ENCODE data around the gene MARF1.
"Not testable (repeated sequence)": the region's sequence is repeated elsewhere in the genome, so short reads cannot be mapped to it uniquely, and the experiment has no call there.

Gene MARF1

DNA sequence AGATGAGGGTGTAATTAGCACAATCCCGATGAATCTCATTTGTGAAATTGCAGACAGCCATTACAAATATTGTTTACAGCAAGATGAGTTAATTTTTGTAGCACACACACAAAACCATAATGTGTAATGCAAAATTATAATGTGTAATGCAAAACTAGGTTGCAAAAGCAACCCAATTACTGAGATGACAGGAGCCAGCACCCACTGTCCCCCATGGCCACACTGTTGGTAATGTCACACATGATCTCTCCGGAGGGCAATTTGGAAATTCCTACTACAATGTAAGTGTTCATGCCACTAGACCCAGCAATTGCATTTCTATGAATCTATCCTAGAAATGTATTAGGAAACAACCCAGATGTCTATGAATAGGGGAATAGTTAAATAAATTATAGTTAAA lies 76.9 kb downstream of the MARF1 start:
- no peak for FAIRE-seq

DNA sequence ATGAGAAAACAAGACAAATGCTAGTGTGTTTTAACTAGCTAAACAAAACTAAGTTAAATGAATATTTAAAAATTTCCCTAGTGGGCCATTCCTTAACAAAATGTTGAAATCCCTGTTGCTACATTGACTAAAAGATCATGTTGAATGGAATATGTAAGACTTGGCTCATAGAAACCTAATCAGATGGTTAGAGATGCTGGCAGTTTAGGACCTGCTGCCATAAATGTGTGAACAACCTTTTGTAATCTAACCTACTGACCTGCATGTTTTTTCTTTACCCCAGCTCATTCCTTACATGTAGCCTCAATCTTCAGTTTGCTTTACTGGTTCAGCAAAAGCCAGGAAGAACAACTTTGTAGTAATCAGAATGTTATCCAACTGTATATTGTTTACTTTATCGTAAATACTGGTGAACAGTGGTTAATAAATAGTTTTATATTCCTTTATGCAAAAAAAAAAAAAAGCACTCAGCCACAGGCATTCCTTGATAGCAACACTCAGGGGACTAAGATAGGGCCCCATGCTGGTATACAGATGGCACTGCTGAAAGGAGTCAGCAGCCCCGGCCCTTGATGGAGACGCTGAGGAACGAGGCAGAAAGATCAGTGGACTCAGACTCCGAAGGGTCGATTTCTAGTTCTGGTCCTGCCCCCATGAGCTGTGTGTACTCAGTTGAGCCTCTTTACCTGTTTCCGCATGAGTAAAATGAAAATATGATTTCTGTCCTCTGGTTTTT lies 78.2 kb downstream of the MARF1 start:
- FAIRE-seq = no peak

DNA sequence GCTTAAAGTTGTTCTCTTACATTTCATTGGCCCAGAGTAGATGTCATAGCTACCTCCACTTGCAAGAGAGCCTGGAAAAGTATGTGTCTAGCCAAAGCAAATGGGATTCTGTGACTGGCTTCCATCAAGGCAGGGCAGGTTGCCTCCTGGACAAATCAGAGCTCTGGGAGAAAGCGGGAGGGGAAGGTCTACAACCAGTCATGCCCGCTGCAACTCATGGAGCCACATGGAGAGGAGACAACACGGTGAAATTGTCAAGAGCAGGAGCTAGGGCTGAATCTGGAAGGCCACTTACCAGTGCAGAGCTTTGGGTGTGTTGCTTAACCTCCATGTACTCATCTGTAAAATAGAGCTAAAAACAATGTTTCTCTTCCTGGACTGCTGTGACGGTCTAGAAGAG lies 83.8 kb downstream of the MARF1 start:
- no peak for FAIRE-seq

DNA sequence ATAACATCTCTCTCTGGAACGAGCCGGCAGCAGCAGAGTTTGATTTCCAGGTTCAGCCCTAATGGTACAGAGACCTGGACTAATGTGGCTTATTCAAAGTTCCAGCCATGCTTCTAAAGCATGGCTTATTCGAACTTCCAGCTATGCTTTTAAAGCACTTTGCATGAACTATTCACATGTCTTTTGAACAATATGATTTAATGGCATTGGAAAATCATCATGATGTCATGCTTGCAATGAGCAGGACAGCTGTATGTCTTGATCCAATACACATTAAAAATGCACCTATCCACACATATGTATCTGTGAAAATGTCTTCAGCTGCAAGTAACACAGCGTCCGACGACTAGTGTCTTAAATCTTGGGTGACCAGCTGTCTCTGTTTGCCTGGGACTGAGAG lies 85.7 kb downstream of the MARF1 start:
- FAIRE-seq = no peak

DNA sequence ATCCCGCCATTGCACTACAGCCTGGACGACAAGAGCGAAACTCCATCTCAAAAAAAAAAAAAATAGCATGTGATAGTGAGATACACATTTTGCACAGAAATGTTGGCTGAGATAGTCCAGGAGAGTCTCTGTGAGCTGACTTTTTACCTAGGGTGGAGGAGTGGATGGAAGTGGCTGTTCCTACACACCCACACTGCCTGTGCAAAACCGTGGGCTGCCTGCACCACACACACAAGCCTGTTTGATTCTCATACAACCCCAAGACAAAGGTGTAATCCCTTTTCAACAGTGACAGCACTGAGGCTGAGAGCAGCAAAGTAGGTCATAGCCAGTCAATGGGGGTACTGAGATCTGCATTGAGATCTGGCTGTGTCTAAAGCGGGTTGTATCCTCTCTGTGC lies 86.8 kb downstream of the MARF1 start:
- no peak for FAIRE-seq

DNA sequence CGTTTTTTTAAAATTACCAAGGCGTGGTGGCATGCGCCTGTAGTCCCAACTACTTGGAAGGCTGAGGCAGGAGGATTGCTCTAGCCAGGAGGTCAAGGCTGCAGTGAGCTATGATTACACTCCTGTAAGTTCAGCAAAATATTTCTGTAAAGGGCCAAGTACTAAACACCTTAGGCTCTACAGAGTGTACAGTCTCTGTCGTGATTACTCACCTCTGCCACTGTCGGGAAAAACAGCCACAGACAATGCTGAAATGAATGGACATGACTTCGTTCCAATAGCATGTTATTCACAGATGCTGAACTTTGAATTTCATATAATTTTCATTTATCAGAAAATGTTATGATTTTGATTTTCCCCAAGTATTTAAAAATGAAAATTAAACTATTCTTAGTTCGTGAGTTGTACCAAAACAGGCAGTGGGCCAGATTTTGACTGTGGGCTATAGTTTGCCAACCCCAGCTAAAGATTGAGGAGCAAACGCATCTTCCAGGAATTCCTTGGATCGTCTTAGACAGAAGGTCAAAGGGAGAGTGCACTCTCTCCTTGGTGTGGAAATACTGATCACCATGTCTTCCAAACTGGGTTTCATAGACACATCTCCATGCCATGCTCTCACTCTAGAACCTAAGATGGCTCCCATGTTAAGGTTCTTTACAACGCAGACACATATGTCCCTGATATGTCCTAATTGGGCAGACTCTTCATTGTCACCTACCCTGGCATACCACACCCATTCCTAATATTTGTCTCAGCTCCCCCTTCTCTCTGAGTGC lies 89.5 kb downstream of the MARF1 start:
- FAIRE-seq = no peak

DNA sequence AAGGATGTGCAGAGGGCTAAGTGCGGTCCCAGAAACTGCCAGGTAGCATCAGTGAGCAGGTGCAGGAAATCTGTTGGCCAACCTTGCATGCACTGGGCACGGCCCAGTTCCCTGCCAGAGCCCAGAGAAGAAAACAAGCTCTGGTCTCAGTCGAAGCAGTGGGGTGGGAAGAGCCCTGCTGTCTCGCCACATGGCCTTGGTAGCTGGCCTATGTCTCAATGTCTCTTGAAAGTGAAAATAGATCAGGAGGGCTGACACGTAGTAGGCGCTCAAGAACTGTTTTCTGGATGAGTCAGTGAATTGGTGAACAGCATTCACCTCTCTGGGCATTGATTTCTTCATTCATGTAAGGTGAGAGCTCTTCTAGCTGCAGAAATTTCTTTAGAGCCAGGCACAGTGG lies 90.4 kb downstream of the MARF1 start:
- no peak for FAIRE-seq

DNA sequence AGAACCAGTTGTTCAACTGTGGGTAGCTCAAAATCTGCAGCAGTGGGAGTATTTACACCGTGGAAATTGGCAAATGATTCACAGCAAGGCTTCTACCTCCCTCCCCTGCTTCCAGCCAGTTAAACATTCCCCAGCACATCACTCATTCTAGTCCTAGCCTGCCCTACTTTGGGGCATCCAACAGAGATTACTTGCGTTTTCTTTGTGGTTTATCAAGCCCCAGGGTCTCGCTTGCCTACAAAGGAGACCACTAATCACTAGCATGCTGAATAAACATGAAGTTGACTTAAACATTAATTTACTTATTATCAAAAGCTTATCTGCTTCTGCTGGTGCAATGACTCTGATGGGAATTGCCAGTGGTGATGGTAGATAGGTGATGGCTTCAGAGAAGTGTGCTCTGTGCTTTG lies 94.5 kb downstream of the MARF1 start:
- no peak for FAIRE-seq

DNA sequence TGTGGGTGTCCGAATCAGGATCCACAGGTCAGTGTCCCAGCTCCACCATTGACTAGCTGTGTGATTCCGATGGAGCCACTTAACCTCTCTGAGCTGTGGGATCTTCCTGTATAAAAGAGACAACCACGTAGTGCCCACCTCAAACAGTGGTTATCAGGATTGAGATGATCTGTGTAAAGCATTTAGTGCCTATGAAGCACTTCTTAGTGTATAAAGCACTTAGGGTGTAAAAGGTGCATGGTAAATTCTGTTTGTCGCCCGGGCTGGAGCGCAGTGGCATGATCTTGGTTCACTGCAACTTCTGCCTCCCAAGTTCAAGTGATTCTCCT lies 95.2 kb downstream of the MARF1 start:
- no peak for FAIRE-seq

DNA sequence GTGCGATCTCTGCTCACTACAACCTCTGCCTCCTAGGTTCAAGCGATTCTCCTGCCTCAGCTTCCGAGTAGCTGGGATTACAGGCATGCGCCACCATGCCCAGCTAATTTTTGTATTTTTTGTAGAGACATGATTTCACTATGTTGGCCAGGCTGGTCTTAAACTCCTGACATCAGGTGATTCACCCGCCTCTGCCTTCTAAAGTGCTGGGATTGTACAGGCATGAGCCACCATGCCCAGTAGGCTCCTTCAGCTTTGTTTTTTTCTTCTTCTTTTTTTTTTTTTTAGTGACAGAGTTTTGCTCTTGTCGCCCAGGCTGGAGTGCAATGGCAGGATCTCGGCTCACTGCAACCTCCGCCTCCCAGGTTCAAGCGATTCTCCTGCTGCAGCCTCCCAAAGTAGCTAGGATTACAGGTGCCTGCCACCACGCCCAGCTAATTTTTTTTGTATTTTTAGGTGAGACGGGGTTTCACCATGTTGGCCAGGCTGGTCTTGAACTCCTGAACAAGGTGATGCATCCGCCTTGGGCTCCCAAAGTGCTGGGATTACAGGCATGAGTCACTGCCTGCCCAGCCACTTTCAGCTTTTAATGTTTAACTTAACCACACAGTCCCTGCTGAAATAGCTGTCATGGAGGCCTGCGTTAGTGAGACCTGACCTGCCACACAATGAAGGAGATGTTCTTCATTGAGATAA lies 95.7 kb downstream of the MARF1 start:
- FAIRE-seq = not testable (repeated sequence)

DNA sequence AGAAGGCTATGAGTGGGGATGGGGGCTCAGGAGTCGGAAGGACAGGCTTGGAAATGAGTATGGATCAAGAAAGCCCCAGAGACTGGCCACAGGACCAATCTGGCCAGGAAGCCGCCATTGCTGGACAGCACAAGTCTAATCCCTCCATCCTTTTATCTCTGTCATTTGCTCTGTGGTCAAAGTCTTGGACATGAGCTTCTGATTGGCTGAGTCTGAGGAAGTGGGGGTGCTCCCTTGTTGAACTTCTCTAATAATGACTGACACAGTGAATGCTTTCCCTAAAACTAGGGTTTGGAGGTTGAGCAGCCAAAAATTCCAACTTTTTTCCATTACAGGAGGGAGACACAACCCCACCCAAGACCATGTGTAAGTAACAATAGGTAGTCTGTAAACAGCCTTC lies 97.4 kb downstream of the MARF1 start:
- no peak for FAIRE-seq

DNA sequence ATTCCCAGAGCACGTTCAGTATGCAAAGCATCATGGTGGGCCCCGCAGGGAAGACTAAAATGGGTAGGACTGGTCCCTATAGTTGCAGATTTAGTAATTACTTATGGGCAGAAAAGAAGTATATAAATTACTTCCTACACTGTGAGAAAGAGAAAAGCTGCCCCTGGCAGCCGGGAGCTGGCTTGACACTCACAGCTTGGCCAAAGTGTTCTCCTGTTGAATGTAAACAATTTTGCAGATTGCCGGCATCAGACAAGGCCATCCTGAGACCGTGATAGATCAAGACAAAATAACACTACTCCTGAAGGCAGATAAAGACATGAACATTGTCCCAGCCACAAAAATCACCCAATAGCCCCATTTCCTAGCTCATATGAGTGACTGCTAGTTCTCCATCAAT lies 98.5 kb downstream of the MARF1 start:
- FAIRE-seq = no peak
